Pancreas (tissue), 10 donors: ENCODE data around the gene AUTS2. TPM values are rescaled to one million over a fixed set of nuclear protein-coding genes. Genes with fewer than 3 reads are reported as not detected.

Source experiments
- ATAC-seq, 4 donors: fragments of 200-7000 bp; cut with Tn5 transposase; one replicate each; pipeline versions ENCODE4 v1.8.0 to v1.9.1; 2020; ENCODE audit warnings: mild to moderate bottlenecking in 4 of 4, moderate library complexity in 4 of 4
- DNase-seq, 6 donors: peaks; one replicate each; pipeline ENCODE4 v3.0.0-alpha.2; 2020
- FAIRE-seq: peaks from 2 replicates; lab custom pipeline; 2012; peaks lifted over from hg19 to GRCh38; lab: Jason Lieb, UNC
- H3K27ac ChIP-seq, 4 donors: fragments of 200-600 bp; sonication (generic); 1 replicate in 3 of 4; 2 replicates in 1 of 4; pipeline versions ENCODE4 v1.5.0 to v1.8.0; 2020
- H3K27me3 ChIP-seq, 4 donors: fragments of 200-600 bp; one replicate each; pipeline ENCODE4 v1.8.0; 2021
- H3K36me3 ChIP-seq, 3 donors: fragments of 200-600 bp; sonication (generic) in 1 of 3; one replicate each; pipeline versions ENCODE4 v1.5.0 to v1.8.0; 2020 to 2021
- H3K4me1 ChIP-seq, 3 donors: fragments of 200-600 bp; one replicate each; pipeline ENCODE4 v1.8.0; 2021
- H3K4me3 ChIP-seq, 4 donors: fragments of 200-600 bp; sonication (generic) in 2 of 4; one replicate each; pipeline versions ENCODE4 v1.5.0 to v1.8.0; 2020 to 2021
- H3K9me3 ChIP-seq, 4 donors: fragments of 200-600 bp; one replicate each; pipeline ENCODE4 v1.8.0; 2021
- CTCF ChIP-seq, 4 donors: fragments of 200-600 bp; sonication (generic) in 3 of 4; IDR thresholded peaks; one replicate each; pipeline versions ENCODE4 v1.5.0 to v1.8.0; 2021; ENCODE audit warnings: antibody characterized with exemption in 4 of 4
- WGBS, 2 donors: extraction: QIAGEN DNeasy Blood & Tissue Kit; methylation state at CpG; one replicate each; pipeline ENCODE4 v1.1.7; 2013; 5-methylcytosine and 5-hydroxymethylcytosine counted together
- intact Hi-C, 3 donors: fragments of 100-400 bp; cut with DNase I; formaldehyde crosslinking; loops; one replicate each; pipeline versions ENCODE4 v1.11.1 to v1.14.2; 2022
- polyA plus RNA-seq, 2 donors: library from polyadenylated mRNA; stranded (reverse); fragments of 200-250 nt; gene quantifications; one replicate each; pipeline ENCODE4 v1.2.3, GENCODE V29; 2013
- total RNA-seq, 6 donors: library from RNA; stranded (reverse); fragmentation: NEBNext Ultra II Directional in 4 of 6; extraction: Animal tissue kit (Norgen Biotek cat#: 25700) in 4 of 6; gene quantifications; one replicate each; pipeline versions ENCODE4 v1.2.1 to v1.2.4, GENCODE V29; 2021 to 2023
- donor health status: healthy with polysubstance abuse.
- donor health status: DM: no; HTN: no; CAD: no; lungs with moderate emphysema.
- donor health status: DM: no; HTN: no; CAD: no.
- donor health status: control.
- donor health status: control.
- donor health status: Bipolar disorder and iron deficiency.
- donor health status: DM: yes; HTN: yes; CAD: no.
- donor health status: DM: no; HTN: no; CAD: no.
- donor health status: DM: no; HTN: no; CAD: no.
- donor health status: DM: yes; HTN: yes; CAD: no.

AUTS2 gene
- total and polyA plus RNA-seq, 8 donors = 5.8 to 16.8 (median 9.9) TPM

DNA sequence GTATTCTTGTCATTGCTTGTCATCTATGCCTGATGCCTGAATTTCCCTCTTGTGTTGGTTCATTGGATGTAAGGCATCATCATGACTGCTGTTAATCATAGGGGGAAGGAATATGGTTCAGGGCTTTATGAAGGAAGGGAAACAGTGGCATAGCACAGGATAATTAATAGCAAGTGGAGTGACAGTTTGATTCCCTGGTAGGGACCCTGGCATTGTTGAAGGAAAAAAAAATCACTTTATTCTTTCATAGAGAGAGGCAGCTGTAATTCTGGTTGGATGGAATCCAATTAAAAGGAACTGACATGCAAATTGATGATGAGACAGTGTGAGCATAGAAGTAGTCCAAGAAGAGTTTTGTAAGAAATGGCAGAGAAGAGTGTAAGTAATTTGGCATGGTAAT, 121.4 kb downstream of the AUTS2 start:
- no peak for FAIRE-seq
- TF ChIP-seq CTCF (IDR thresholded peaks at IDR 0.05) = no peak
- Histone ChIP-seq H3K36me3 (no peaks in the 10 kb centered on the region), H3K4me3 (no peak overlapping the region), H3K4me1 (no peaks in the 10 kb centered on the region), H3K27ac (no peak overlapping the region), H3K9me3 (no peaks in the 10 kb centered on the region), H3K27me3 (no peaks in the 10 kb centered on the region)
- no peak for ATAC-seq
- intact Hi-C loops = no loop called here
- no peak for DNase-seq

GRCh38 chr7:69722843-69723242, 124.6 kb downstream of the AUTS2 start:
- no peaks in the 10 kb centered on the region for H3K9me3 ChIP-seq
- H3K4me3 ChIP-seq = no peak overlapping the region
- intact Hi-C loops = no loop called here
- H3K4me1 ChIP-seq = no peaks in the 10 kb centered on the region
- peak in 1 of 4 donors; percentile 32 for ATAC-seq
- 80 to 95% methylated on average over 4 of the region's 4 CpGs for WGBS, 2 donors
- H3K27me3 ChIP-seq = no peaks in the 10 kb centered on the region
- no peaks in the 10 kb centered on the region for H3K36me3 ChIP-seq
- no peak for FAIRE-seq
- no peak for DNase-seq
- no peak for TF ChIP-seq CTCF (IDR thresholded peaks at IDR 0.05)
- H3K27ac ChIP-seq = no peak overlapping the region

- Histone ChIP-seq H3K27ac (no peak overlapping the region), H3K9me3 (no peaks in the 10 kb centered on the region), H3K4me3 (no peak overlapping the region), H3K27me3 (no peaks in the 10 kb centered on the region), H3K4me1 (no peaks in the 10 kb centered on the region), H3K36me3 (no peaks in the 10 kb centered on the region)
- WGBS, 2 donors = 85 to 88% methylated on average over 1 of the region's 1 CpG
- FAIRE-seq (no peak), ATAC-seq (no peak), DNase-seq (no peak)
- intact Hi-C loops = no loop called here
- TF ChIP-seq CTCF (IDR thresholded peaks at IDR 0.05) = no peak
Observed at GRCh38 chr7:69723663-69724062, 125.4 kb downstream of the AUTS2 start.

- Histone ChIP-seq H3K27ac (no peak overlapping the region), H3K4me3 (no peak overlapping the region), H3K4me1 (peaks cover 0 to 5% (median 0%) of the 10 kb centered on the region in 3 donors), H3K27me3 (no peaks in the 10 kb centered on the region), H3K9me3 (no peaks in the 10 kb centered on the region), H3K36me3 (no peaks in the 10 kb centered on the region)
- WGBS, 2 donors = 82 to 90% methylated on average over 3 of the region's 3 CpGs
- intact Hi-C loops = no loop called here
- ATAC-seq (no peak), DNase-seq (no peak), FAIRE-seq (no peak)
- no peak for TF ChIP-seq CTCF (IDR thresholded peaks at IDR 0.05)
Observed at GRCh38 chr7:69728304-69728703, 130.0 kb downstream of the AUTS2 start.

GRCh38 chr7:69732203-69732602, 133.9 kb downstream of the AUTS2 start:
- no peaks in the 10 kb centered on the region for H3K9me3 ChIP-seq
- ATAC-seq (peak; percentile 69 to 96 (median 86)), FAIRE-seq (no peak), DNase-seq (peak in 2 of 6 donors; percentile 12 to 22)
- no peaks in the 10 kb centered on the region for H3K27me3 ChIP-seq
- intact Hi-C loops = no loop called here
- no peak for TF ChIP-seq CTCF (IDR thresholded peaks at IDR 0.05)
- peaks cover 0 to 5% (median 0%) of the 10 kb centered on the region in 3 donors for H3K4me1 ChIP-seq
- no peak overlapping the region for H3K4me3 ChIP-seq
- WGBS, 2 donors = 15 to 22% methylated on average over 2 of the region's 2 CpGs
- H3K36me3 ChIP-seq = no peaks in the 10 kb centered on the region
- no peak overlapping the region for H3K27ac ChIP-seq
